ENCODE data around the gene MAP7D1. TPM values are rescaled to one million over a fixed set of nuclear protein-coding genes. Genes with fewer than 3 reads are reported as not detected.

The MAP7D1 gene
- total and polyA plus RNA-seq, 2 of the 13 experiments (the other 11 are each of a cell fraction or from before 2014, with no cell fraction given): 5.6 to 7.2 TPM

DNA sequence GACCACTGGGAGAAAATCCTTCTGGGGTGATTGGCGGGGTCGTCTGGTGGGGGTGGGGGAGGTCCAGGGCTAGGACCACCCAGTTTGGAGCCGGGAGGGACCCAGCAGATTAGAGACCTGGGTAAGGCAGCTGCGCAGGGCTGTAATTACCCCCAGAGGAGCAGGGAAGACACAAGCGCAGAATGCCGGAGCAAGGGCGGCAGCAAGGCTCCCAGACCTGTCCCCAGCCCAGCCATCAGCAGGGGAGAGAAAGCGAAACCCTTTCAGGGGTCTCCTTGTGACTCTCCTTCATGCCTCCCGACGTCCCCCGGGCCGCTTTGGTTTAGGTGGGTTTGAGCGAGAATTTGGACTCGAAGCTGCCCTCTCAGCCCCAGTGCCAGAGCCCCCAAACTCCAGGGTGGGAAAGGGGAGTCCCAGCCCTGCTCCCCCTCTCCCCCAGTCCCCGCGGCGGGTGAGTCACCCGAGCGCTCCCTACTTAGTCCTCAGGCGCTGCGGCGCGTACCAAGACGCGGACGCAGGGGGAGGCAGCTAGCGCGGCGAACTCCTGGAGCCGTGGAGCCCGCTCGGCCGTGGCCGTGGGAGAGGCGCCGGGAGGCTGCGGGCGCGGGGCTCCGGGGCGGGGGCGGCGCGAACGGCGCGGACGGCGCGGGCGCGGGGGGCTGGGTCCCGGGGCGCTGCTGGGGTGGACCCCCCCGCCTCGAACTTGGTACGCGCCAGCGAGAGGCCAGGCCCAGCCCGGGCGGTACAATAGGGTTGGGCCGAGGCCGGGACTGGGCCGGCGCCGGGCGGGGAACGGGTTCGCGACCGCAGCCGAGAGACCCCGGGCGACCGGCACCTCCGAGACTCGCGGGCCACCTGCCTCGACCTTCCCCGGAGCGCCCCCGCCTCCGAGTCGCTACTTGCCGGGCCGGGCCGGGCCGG is at the start of gene MAP7D1 (continued):
- TF ChIP-seq RBFOX2 (IDR thresholded peaks at IDR 0.05; ENCODE audit: low read depth, low read length): peak; percentile 71
- no peak for TF ChIP-seq SCMH1 (CRISPR knock-in tag; IDR thresholded peaks at IDR 0.05; ENCODE audit: borderline replicate concordance)
- TF ChIP-seq AHR (CRISPR knock-in tag; IDR thresholded peaks at IDR 0.05): no peak
- TF ChIP-seq POGK (CRISPR knock-in tag; conservative IDR thresholded peaks at IDR 0.05): peak; percentile 14; the same call in 1 of the 2 replicates
- TF ChIP-seq ZNF496 (CRISPR knock-in tag; IDR thresholded peaks at IDR 0.05; ENCODE audit: insufficient replicate concordance): no peak
- no peak for TF ChIP-seq NBN (conservative IDR thresholded peaks at IDR 0.05)
- peak; percentile 78 for TF ChIP-seq SRSF1 (optimal IDR thresholded peaks at IDR 0.05; ENCODE audit: low read depth, low read length)
- peak; percentile 28; the same call in 1 of the 2 replicates for TF ChIP-seq RAD21 (CRISPR knock-in tag; IDR thresholded peaks at IDR 0.05)
- TF ChIP-seq ZNF879 (CRISPR knock-in tag; IDR thresholded peaks at IDR 0.05): no peak
- TF ChIP-seq, protein P1, sequence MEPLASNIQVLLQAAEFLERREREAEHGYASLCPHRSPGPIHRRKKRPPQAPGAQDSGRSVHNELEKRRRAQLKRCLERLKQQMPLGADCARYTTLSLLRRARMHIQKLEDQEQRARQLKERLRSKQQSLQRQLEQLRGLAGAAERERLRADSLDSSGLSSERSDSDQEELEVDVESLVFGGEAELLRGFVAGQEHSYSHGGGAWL (CRISPR knock-in tag; IDR thresholded peaks at IDR 0.05): no peak
- TF ChIP-seq NFKB2 (CRISPR knock-in tag; IDR thresholded peaks at IDR 0.05; ENCODE audit: borderline replicate concordance): no peak
- TF ChIP-seq ASH2L (IDR thresholded peaks at IDR 0.05; ENCODE audit: insufficient read length, low read depth, low read length): peak; percentile 35
- TF ChIP-seq UBTF (CRISPR knock-in tag; IDR thresholded peaks at IDR 0.05): peak; percentile 32; the same call in 1 of the 2 replicates
- TF ChIP-seq MED13 (CRISPR knock-in tag; IDR thresholded peaks at IDR 0.05): no peak
- TF ChIP-seq SP4 (CRISPR knock-in tag; IDR thresholded peaks at IDR 0.05): no peak
- no peak for TF ChIP-seq ZNF20 (CRISPR knock-in tag; IDR thresholded peaks at IDR 0.05)
- TF ChIP-seq MBD4 (IDR thresholded peaks at IDR 0.05; ENCODE audit: borderline replicate concordance, low read length): no peak
- TF ChIP-seq NPAS2 (CRISPR knock-in tag; IDR thresholded peaks at IDR 0.05; ENCODE audit: borderline replicate concordance): no peak
- TF ChIP-seq, protein P2, sequence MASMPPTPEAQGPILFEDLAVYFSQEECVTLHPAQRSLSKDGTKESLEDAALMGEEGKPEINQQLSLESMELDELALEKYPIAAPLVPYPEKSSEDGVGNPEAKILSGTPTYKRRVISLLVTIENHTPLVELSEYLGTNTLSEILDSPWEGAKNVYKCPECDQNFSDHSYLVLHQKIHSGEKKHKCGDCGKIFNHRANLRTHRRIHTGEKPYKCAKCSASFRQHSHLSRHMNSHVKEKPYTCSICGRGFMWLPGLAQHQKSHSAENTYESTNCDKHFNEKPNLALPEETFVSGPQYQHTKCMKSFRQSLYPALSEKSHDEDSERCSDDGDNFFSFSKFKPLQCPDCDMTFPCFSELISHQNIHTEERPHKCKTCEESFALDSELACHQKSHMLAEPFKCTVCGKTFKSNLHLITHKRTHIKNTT (CRISPR knock-in tag; IDR thresholded peaks at IDR 0.05): no peak
- TF ChIP-seq, protein P3, sequence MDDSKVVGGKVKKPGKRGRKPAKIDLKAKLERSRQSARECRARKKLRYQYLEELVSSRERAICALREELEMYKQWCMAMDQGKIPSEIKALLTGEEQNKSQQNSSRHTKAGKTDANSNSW (CRISPR knock-in tag; IDR thresholded peaks at IDR 0.05; ENCODE audit: borderline replicate concordance): no peak
- TF ChIP-seq NCOA2 (CRISPR knock-in tag; IDR thresholded peaks at IDR 0.05): no peak
- TF ChIP-seq CCAR2 (optimal IDR thresholded peaks at IDR 0.05; ENCODE audit: low read depth, low read length): no peak
- TF ChIP-seq RAD51 (IDR thresholded peaks at IDR 0.05; ENCODE audit: borderline replicate concordance): no peak
- 0 out of 2 replicates have a peak, but pooled peaks have one; percentile 11 for TF ChIP-seq IRF2 (CRISPR knock-in tag; IDR thresholded peaks at IDR 0.05)
